Right ventricle myocardium superior (tissue), 1 donor: ENCODE results near the gene KLF16. TPM values are rescaled to one million over a fixed set of nuclear protein-coding genes. Genes with fewer than 3 reads are reported as not detected.

ENCODE experiments used
- ATAC-seq: fragments of 200-7000 bp; cut with Tn5 transposase; one replicate; pipeline ENCODE4 v1.9.1; 2020; ENCODE audit warnings: mild to moderate bottlenecking; ENCODE audit not compliant: poor library complexity
- DNase-seq: peaks from one replicate; pipeline ENCODE4 v3.0.0-alpha.2; 2020
- intact Hi-C: fragments of 100-400 bp; cut with DNase I; formaldehyde crosslinking; loops from one replicate; pipeline ENCODE4 v1.11.2; 2022
- total RNA-seq: library from RNA; stranded (reverse); fragmentation: NEBNext Ultra II Directional; extraction: Animal tissue kit (Norgen Biotek cat#: 25700); gene quantifications from one replicate; pipeline ENCODE4 v1.2.1, GENCODE V29; 2021
- donor health status: DM: no; HTN: yes; CAD: no; lungs with severe emphysema.

Gene KLF16
- total RNA-seq, 1 donor from 2014 or later = 6.2 TPM

GRCh38 chr19:1832046-1832663 lies 31.2 kb downstream of the KLF16 start:
- ATAC-seq (no peak), DNase-seq (no peak)
- intact Hi-C loops = no loop called here

GRCh38 chr19:1830978-1831377 lies 32.4 kb downstream of the KLF16 start:
- no peak for ATAC-seq

GRCh38 chr19:1830568-1830967 lies 32.8 kb downstream of the KLF16 start:
- intact Hi-C loops = no loop called here
- ATAC-seq (no peak), DNase-seq (no peak)

More at GRCh38 chr19:1830978-1831377, 32.4 kb downstream of the KLF16 start:
- intact Hi-C loops = no loop called here
- DNase-seq = no peak

- ATAC-seq (no peak), DNase-seq (no peak)
- intact Hi-C loops = loop anchor here (10.0 kb wide), 1 partner anchor 155 kb away; no protein-coding TSS in a partner anchor
Measured at GRCh38 chr19:1829958-1830357, 33.4 kb downstream of the KLF16 start.

- no peak for DNase-seq
- intact Hi-C loops = loop anchor here (10.0 kb wide), 1 partner anchor 154 kb away; no protein-coding TSS in a partner anchor
- ATAC-seq = no peak
Measured at GRCh38 chr19:1828279-1829238, 34.8 kb downstream of the KLF16 start.

- no peak for DNase-seq
- ATAC-seq = no peak
- intact Hi-C loops = loop anchor here (10.0 kb wide), 1 partner anchor 153 kb away; no protein-coding TSS in a partner anchor
Measured at GRCh38 chr19:1827566-1828278, 35.7 kb downstream of the KLF16 start.

GRCh38 chr19:1826557-1827521 lies 36.5 kb downstream of the KLF16 start:
- ATAC-seq = no peak

GRCh38 chr19:1825909-1826556 lies 37.3 kb downstream of the KLF16 start:
- intact Hi-C loops = loop anchor here (10.0 kb wide), 1 partner anchor 151 kb away; no protein-coding TSS in a partner anchor
- ATAC-seq (peak; percentile 84), DNase-seq (peak; percentile 86)

More at GRCh38 chr19:1826557-1827521, 36.5 kb downstream of the KLF16 start:
- no peak for DNase-seq
- intact Hi-C loops = loop anchor here (10.0 kb wide), 1 partner anchor 152 kb away; no protein-coding TSS in a partner anchor

GRCh38 chr19:1824252-1824622 lies 39.1 kb downstream of the KLF16 start:
- ATAC-seq = no peak
- intact Hi-C loops = loop anchor here (10.0 kb wide), 1 partner anchor 149 kb away; no protein-coding TSS in a partner anchor
- DNase-seq = no peak

GRCh38 chr19:1823539-1824251 lies 39.7 kb downstream of the KLF16 start:
- intact Hi-C loops = loop anchor here (10.0 kb wide), 1 partner anchor 149 kb away; no protein-coding TSS in a partner anchor
- DNase-seq = no peak
- ATAC-seq = no peak

- no peak for ATAC-seq
- DNase-seq = no peak
- intact Hi-C loops = loop anchor here (10.0 kb wide), 1 partner anchor 148 kb away; no protein-coding TSS in a partner anchor
Measured at GRCh38 chr19:1823020-1823419, 40.4 kb downstream of the KLF16 start.

GRCh38 chr19:1822210-1822609 lies 41.2 kb downstream of the KLF16 start:
- DNase-seq = no peak
- no peak for ATAC-seq
- intact Hi-C loops = loop anchor here (10.0 kb wide), 1 partner anchor 147 kb away; no protein-coding TSS in a partner anchor

- intact Hi-C loops = loop anchor here (10.0 kb wide), 1 partner anchor 145 kb away; no protein-coding TSS in a partner anchor
- DNase-seq = no peak
- ATAC-seq = no peak
Measured at GRCh38 chr19:1819341-1820255, 43.8 kb downstream of the KLF16 start.

GRCh38 chr19:1818549-1819195 lies 44.7 kb downstream of the KLF16 start:
- intact Hi-C loops = no loop called here
- ATAC-seq = no peak

More at GRCh38 chr19:1818549-1819195, 44.7 kb downstream of the KLF16 start:
- no peak for DNase-seq
